Esophagus (tissue), 2 donors: Measurements from ENCODE around the gene ZNF777. TPM values are rescaled to one million over a fixed set of nuclear protein-coding genes. Genes with fewer than 3 reads are reported as not detected.
"Not testable (repeated sequence)": the region's sequence is repeated elsewhere in the genome, so short reads cannot be mapped to it uniquely, and the experiment has no call there.

Experiments used
- H3K27ac ChIP-seq, 2 donors: one replicate each; pipeline ENCODE4 v1.5.1; 2013; ENCODE audit warnings: low read depth in 2 of 2, mild to moderate bottlenecking in 2 of 2, inconsistent platforms in 1 of 2, low read length in 1 of 2, moderate library complexity in 1 of 2
- H3K27me3 ChIP-seq, 2 donors: one replicate each; pipeline ENCODE4 v1.6.1; 2013; ENCODE audit warnings: low read length in 2 of 2, control low read depth in 1 of 2, mild to moderate bottlenecking in 1 of 2; ENCODE audit not compliant: insufficient read depth in 2 of 2, control insufficient read depth in 1 of 2
- H3K36me3 ChIP-seq, 2 donors: one replicate each; pipeline ENCODE4 v1.6.1; 2013; ENCODE audit warnings: low read length in 1 of 2; ENCODE audit not compliant: control insufficient read depth in 2 of 2, insufficient read depth in 2 of 2
- H3K4me1 ChIP-seq, 2 donors: one replicate each; pipeline ENCODE4 v1.6.1; 2013; ENCODE audit warnings: low read length in 1 of 2; ENCODE audit not compliant: control insufficient read depth in 2 of 2, insufficient read depth in 2 of 2
- H3K4me3 ChIP-seq, 2 donors: one replicate each; pipeline ENCODE4 v1.5.1; 2013; ENCODE audit warnings: low read length in 2 of 2, mild to moderate bottlenecking in 2 of 2, low read depth in 1 of 2, moderate library complexity in 1 of 2
- H3K9me3 ChIP-seq, 2 donors: one replicate each; pipeline ENCODE4 v1.6.1; 2013; ENCODE audit warnings: mild to moderate bottlenecking in 2 of 2, low read depth in 1 of 2, low read length in 1 of 2, moderate library complexity in 1 of 2; ENCODE audit not compliant: control insufficient read depth in 2 of 2, insufficient read depth in 1 of 2
- WGBS, 2 donors: extraction: QIAGEN DNeasy Blood & Tissue Kit; methylation state at CpG; one replicate each; pipeline ENCODE4 v1.1.7; 2013; 5-methylcytosine and 5-hydroxymethylcytosine counted together
- polyA plus RNA-seq, 2 donors: library from polyadenylated mRNA; stranded (reverse); fragments of 200-250 nt; gene quantifications; one replicate each; pipeline ENCODE4 v1.2.3, GENCODE V29; 2013
- donor health status: healthy with polysubstance abuse.
- donor health status: Bipolar disorder and iron deficiency.

ZNF777 gene
- polyA plus RNA-seq, 2 donors, result 5.7 to 5.9 TPM

DNA sequence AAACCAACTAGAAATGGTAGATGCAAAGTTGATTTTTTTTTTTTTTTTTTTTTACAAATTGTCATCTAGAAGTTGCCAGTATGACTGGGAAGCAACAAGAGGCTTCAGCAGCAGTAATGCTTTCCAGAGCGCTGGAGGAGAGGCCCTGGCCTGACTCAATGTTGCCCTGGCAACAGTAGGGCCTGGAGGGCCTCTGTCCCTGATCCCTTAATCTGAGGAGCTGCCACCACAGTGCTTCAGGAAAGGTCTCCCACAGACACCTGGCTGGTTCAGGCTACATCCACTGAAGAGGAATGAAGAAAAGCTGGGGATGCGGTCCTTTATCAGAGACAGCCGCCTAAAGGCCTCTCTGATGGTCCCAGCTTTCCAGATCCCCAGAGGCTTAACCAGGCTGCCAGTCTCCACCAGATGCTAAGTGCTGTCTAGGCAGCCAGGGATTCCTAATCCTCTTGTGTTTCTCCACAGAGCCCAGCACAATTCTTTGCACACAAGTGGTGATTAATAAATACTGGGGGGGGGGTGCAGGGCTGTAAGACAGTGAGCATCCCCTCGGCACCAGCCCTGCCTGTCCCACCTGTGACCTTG lies 33.7 kb downstream of the ZNF777 start:
- peaks cover 0 to 5% of the 10 kb centered on the region in 2 donors for H3K4me1 ChIP-seq
- H3K27me3 ChIP-seq, result no peaks in the 10 kb centered on the region
- no peak overlapping the region for H3K4me3 ChIP-seq
- no peak overlapping the region for H3K27ac ChIP-seq
- 89 to 90% methylated on average over 4 of the region's 4 CpGs for WGBS, 2 donors
- peaks cover 0 to 3% of the 10 kb centered on the region in 2 donors for H3K9me3 ChIP-seq
- peaks cover 0 to 14% of the 10 kb centered on the region in 2 donors for H3K36me3 ChIP-seq

DNA sequence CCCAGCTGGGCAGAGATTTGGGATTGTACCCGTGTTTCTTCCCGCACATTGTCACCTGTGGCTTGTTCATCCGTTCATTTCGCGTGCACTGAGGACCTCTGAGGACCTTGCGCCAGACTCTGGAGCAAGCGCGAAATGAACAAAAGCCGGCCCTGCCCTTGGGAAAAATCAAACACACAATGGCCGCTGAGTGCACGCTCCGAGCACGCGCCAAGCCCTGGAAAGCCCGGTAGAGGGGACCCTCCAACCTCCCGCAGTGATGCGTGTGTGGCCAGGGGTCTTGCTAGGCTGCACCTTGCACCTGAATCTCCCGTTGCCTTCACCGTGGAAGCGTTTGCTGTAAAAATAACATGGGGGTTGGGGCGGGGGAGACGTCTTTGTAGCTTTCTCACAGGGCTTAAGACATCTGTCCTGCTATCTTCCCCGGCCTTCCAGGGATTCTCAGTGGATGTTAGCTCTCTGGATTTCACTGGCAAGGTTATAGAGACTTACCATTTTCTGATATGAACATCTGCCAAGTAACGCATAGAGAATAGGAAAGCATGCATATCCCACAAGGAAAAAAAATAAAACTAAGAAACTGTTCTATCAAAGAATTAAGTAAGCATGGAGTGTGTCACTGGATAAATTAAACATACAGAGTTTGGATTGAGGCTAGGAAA lies 37.3 kb downstream of the ZNF777 start:
- Histone ChIP-seq H3K4me1 (peaks cover 0 to 5% of the 10 kb centered on the region in 2 donors), H3K36me3 (no peaks in the 10 kb centered on the region), H3K27ac (no peak overlapping the region), H3K27me3 (no peaks in the 10 kb centered on the region), H3K4me3 (peak overlapping the region in 1 of 2 donors; percentile 67), H3K9me3 (no peaks in the 10 kb centered on the region)
- WGBS, 2 donors, result 30 to 34% methylated on average over 24 of the region's 24 CpGs

DNA sequence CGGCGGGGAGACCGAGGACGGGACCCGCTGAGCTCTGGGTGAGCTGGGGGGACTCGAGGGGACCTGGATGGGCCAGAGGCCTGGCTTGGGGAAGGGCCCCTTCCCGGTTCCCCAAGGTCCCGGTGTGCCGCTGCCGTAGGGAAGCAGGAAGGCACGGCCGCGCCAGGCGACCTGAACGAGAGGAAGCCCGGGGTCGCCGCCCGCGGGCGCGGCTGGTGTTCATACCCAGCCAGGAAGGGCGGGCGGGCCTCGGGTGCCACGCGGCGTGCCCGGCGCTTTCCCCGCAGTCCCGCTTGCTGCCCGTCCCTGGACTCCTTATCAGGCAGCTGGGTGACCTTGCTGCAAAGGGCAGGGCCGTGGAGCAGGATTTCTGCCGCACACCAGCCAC lies 38.0 kb downstream of the ZNF777 start:
- peak overlapping the region; percentile 52 to 67 for H3K4me3 ChIP-seq
- H3K27ac ChIP-seq, result peak overlapping the region; percentile 8 to 48
- 6 to 9% methylated on average over 33 to 35 of the region's 35 CpGs for WGBS, 2 donors

DNA sequence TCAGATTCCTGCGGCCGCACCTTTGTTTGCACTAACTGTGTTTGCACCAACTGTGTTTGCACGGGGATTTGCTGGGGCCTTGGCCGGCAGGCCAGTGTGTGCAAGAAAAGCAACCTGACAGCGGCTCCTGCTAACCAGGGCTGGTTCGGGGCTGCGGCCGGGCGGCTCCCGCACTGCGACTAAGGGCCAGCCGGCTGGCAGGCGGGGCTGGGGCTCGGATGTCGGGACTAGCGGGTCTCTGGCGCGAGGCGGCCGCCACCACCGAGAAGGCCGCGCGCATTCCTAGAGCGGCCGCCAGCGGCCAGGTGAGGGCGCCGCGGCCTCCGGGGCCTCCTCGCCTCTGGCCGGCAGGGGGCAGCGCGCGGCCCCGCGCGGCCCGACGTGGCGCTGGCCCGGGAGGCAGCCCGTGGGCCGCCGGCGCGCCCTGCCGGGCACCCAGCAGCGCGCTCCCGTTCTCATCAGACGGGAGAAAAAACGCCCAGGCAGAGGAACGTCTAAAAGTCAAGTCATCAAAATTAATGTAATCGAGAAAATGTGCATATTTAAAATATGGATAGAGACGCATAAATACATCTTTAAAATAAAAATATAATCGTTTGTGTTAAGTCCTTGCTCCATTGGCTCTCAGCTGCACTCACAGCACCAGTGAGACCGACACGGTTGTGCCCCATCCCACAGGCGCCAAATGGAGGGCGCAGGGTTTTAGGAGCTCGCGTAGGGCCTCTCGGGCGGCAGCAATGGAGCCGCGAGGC lies 38.5 kb downstream of the ZNF777 start:
- Histone ChIP-seq H3K4me3 (peak overlapping the region; percentile 53 to 67), H3K4me1 (peaks cover 0 to 5% of the 10 kb centered on the region in 2 donors), H3K27me3 (no peaks in the 10 kb centered on the region), H3K36me3 (no peaks in the 10 kb centered on the region), H3K9me3 (no peaks in the 10 kb centered on the region), H3K27ac (peak overlapping the region in 1 of 2 donors; percentile 48)
- WGBS, 2 donors, result 2 to 3% methylated on average over 45 to 68 of the region's 68 CpGs

More for the DNA sequence above, 38.0 kb downstream of the ZNF777 start:
- Histone ChIP-seq H3K9me3 (no peaks in the 10 kb centered on the region), H3K36me3 (no peaks in the 10 kb centered on the region), H3K4me1 (peaks cover 0 to 5% of the 10 kb centered on the region in 2 donors), H3K27me3 (no peaks in the 10 kb centered on the region)

DNA sequence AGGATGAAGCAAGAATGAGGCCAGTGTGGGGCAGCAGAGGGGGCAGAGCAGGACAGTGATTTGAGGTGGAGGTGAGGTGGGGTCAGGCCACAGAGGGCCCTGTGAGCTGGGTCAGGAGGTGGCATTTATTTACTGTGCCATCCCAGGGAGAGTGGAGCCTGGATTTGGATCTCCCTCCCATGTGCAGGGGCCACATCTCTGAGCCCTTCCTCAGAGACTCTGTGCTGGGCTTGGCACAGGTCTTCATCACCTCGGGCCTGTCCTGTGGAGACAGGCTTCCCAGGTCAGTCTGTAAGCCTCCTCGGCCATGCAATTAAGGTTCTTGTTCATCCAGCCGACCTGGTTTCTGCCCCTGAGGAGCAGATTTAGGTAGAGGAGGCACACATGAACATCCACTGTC lies 40.9 kb downstream of the ZNF777 start:
- WGBS, 2 donors, result 75 to 82% methylated on average over 3 of the region's 3 CpGs

DNA sequence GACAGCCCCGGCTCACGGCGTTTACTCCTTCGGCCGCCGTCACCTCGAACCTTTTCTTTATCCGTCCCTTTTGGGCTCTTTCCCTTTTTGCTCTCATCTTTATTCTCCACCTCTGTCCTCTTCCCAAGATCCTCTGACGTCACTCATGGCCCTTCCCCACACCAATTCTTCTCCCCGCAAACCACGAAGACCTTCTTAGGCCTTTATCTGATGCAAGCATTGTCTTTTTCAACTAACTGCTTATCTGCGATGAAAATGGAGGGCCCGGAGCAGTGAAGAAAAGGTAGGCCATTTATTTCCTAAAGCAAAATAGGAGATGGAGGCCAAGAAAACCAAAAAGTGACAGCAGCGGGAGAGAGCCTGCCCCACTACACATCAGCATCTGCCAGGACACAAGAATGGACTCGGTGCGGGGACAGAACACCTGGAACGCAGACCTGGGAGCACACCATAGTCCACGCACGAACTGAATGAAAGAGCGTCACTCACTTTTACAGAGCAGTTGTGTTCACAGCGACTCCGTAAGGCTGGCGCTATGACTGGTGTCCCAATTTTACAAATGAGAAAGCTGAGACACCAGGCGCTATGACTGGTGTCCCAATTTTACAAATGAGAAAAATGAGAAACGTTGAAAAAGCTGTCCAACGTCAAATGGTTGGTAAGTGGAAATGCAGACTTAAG lies 45.3 kb downstream of the ZNF777 start:
- Histone ChIP-seq H3K36me3 (no peaks in the 10 kb centered on the region), H3K27ac (peak overlapping the region in 1 of 2 donors; percentile 3), H3K27me3 (no peaks in the 10 kb centered on the region), H3K4me3 (no peak overlapping the region), H3K9me3 (no peaks in the 10 kb centered on the region), H3K4me1 (no peaks in the 10 kb centered on the region)
- 60% methylated on average over 26 of the region's 26 CpGs for WGBS, 2 donors

More for the DNA sequence above, 40.9 kb downstream of the ZNF777 start:
- no peak overlapping the region for H3K27ac ChIP-seq
- no peak overlapping the region for H3K4me3 ChIP-seq
- H3K4me1 ChIP-seq, result peaks cover 0 to 5% of the 10 kb centered on the region in 2 donors
- no peaks in the 10 kb centered on the region for H3K9me3 ChIP-seq
- no peaks in the 10 kb centered on the region for H3K36me3 ChIP-seq
- no peaks in the 10 kb centered on the region for H3K27me3 ChIP-seq

DNA sequence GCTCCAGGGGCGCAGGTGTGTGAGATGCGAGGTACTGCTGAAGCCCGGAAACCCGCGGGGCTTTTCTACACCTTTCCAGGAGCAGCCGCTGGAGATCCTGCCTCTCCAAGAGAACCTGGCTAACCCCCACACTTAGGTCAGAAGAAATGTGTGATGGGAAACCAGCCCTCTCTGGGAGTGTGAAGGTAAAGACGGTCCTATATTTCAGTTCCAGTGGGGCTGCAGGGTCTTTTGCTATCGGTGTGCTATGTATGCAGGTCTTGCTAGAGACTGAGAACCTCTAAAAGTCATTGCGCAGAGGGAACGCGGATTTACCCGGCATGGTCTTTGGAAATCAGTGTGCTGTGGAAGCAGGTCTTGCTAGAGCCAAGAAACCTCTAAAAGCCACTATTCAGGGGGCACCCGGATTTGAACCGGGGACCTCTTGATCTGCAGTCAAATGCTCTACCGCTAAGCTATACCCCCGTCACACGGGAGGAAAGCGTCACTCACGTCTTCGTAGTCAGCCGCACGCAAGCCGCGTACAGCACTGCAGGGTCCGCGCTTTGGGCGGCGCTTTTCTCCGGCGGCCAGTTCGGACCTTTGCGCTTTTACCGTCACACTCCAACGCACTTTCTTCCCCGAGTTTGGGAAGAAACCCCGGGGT lies 46.0 kb downstream of the ZNF777 start:
- 9 to 14% methylated on average over 36 of the region's 36 CpGs for whole genome bisulfite sequencing, 2 donors
- no peaks in the 10 kb centered on the region for H3K9me3 ChIP-seq
- no peak overlapping the region for H3K4me3 ChIP-seq
- no peaks in the 10 kb centered on the region for H3K36me3 ChIP-seq
- H3K27me3 ChIP-seq, result no peaks in the 10 kb centered on the region
- no peaks in the 10 kb centered on the region for H3K4me1 ChIP-seq
- H3K27ac ChIP-seq, result peak overlapping the region in 1 of 2 donors; percentile 3

DNA sequence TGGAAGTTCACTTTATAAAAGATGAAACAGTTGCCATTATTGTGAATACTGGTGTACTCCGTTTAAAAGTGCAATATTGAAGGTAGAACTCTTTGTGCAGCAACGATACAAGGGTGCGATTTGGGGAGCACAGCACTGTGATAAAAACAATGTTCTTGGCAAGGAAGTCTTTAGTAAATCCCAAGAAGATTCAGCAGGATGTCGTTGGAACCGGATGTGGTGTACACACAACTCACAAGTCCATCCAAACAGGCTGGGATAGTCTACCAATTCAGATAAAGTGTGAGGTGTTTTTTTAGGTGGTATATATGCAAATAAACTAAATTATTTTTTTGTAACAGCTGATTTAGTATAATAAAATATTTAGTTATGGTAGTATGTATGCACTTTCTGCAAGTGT lies 46.7 kb downstream of the ZNF777 start:
- no peaks in the 10 kb centered on the region for H3K27me3 ChIP-seq
- H3K36me3 ChIP-seq, result no peaks in the 10 kb centered on the region
- H3K4me3 ChIP-seq, result no peak overlapping the region
- no peaks in the 10 kb centered on the region for H3K4me1 ChIP-seq
- WGBS, 2 donors, result 56 to 57% methylated on average over 5 of the region's 5 CpGs
- no peaks in the 10 kb centered on the region for H3K9me3 ChIP-seq
- no peak overlapping the region for H3K27ac ChIP-seq

DNA sequence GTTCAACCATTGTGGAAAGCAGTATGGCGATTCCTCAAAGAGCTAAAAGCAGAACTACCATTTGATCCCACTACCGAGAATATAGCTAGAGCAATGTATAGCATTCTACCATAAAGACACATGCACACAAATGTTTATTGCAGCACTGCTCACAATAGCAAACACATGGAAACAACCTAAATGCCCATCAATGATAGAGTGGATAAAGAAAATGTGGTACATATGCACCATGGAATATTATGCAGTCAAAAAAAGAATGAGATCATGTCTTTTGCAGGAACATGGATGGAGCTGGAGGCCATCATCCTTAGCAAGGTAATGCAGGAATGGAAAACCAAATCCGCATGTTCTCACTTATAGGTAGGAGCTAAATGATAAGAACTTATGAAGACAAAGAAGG lies 47.8 kb downstream of the ZNF777 start:
- H3K4me3 ChIP-seq, H3K4me1 ChIP-seq, H3K27ac ChIP-seq, H3K36me3 ChIP-seq, H3K27me3 ChIP-seq, H3K9me3 ChIP-seq: not testable (repeated sequence)
- WGBS, 2 donors, result 90 to 99% methylated on average over 3 of the region's 3 CpGs
